IMR-90 (cell line): ENCODE data around the gene GRIK3. TPM values are rescaled to one million over a fixed set of nuclear protein-coding genes. Genes with fewer than 3 reads are reported as not detected.

Experiments used
- ATAC-seq: fragments of 200-7000 bp; cut with Tn5 transposase; 2 replicates; pipeline ENCODE4 v1.9.1; 2020; ENCODE audit warnings: low read depth, mild to moderate bottlenecking, moderate library complexity
- BruUV-seq: library from RNA; stranded (reverse); fragments of 400-500 nt; replicated peaks from 2 replicates; lab custom pipeline; 2021; lab: Mats Ljungman, UMichigan
- CTCF ChIA-PET: fragments of 300-600 bp; formaldehyde crosslinking; extraction: SDS; loops from one replicate; lab custom pipeline; 2021; ENCODE audit warnings: antibody characterized with exemption; lab: Yijun Ruan, JAX
- POLR2A ChIA-PET: fragments of 300-600 bp; sonication (Branson Sonifier 250); formaldehyde crosslinking; loops from one replicate; lab custom pipeline; 2022; ENCODE audit warnings: antibody characterized with exemption; ENCODE audit not compliant: unreplicated experiment; lab: Charles Lee
- DNase-seq: peaks from one replicate; pipeline ENCODE4 v3.0.0; 2013
- H2AFZ ChIP-seq: replicated peaks from 2 replicates; pipeline ENCODE3; 2013; ENCODE audit warnings: low read length, mild to moderate bottlenecking; ENCODE audit not compliant: poor library complexity
- H2AK5ac ChIP-seq: 2 replicates; pipeline ENCODE4 v1.6.1; 2013; ENCODE audit warnings: low read depth, low read length, inconsistent platforms
- H2AK9ac ChIP-seq: replicated peaks from 2 replicates; pipeline ENCODE3; 2013; ENCODE audit warnings: mild to moderate bottlenecking, low read depth, low read length, moderate library complexity; ENCODE audit not compliant: poor library complexity
- H2BK120ac ChIP-seq: 2 replicates; pipeline ENCODE4 v1.6.1; 2013; ENCODE audit warnings: low read depth, low read length, inconsistent platforms
- H2BK15ac ChIP-seq: 3 replicates; pipeline ENCODE4 v1.6.1; 2013; ENCODE audit warnings: low read depth, low read length, inconsistent platforms
- H2BK20ac ChIP-seq: 2 replicates; pipeline ENCODE4 v1.6.1; 2013; ENCODE audit warnings: low read depth, mild to moderate bottlenecking, inconsistent platforms, low read length, moderate library complexity
- H2BK5ac ChIP-seq: 2 replicates; pipeline ENCODE4 v1.6.1; 2013; ENCODE audit warnings: mild to moderate bottlenecking, low read depth, low read length, inconsistent platforms; ENCODE audit not compliant: poor library complexity, severe bottlenecking
- H3K14ac ChIP-seq: replicated peaks from 2 replicates; pipeline ENCODE4 v1.6.1; 2013; ENCODE audit warnings: low read depth, low read length, inconsistent platforms
- H3K18ac ChIP-seq: 2 replicates; pipeline ENCODE4 v1.6.1; 2013; ENCODE audit warnings: low read depth, low read length, control low read depth
- H3K23ac ChIP-seq: 2 replicates; pipeline ENCODE4 v1.6.1; 2013; ENCODE audit warnings: low read depth, low read length, inconsistent platforms
- H3K27ac ChIP-seq: 2 replicates; pipeline ENCODE4 v1.5.1; 2013; ENCODE audit warnings: mild to moderate bottlenecking, control low read depth, low read length; ENCODE audit not compliant: insufficient read depth
- H3K27me3 ChIP-seq: 2 replicates; pipeline ENCODE4 v1.6.1; 2013; ENCODE audit warnings: low read length; ENCODE audit not compliant: control insufficient read depth, insufficient read depth
- H3K36me3 ChIP-seq: 2 replicates; pipeline ENCODE4 v1.6.1; 2013; ENCODE audit warnings: low read length, mixed read lengths; ENCODE audit not compliant: control insufficient read depth, insufficient read depth
- H3K4ac ChIP-seq: 2 replicates; pipeline ENCODE4 v1.6.1; 2013; ENCODE audit warnings: low read depth, low read length, inconsistent platforms
- H3K4me1 ChIP-seq: 2 replicates; pipeline ENCODE4 v1.6.1; 2013; ENCODE audit warnings: low read length, mixed read lengths; ENCODE audit not compliant: control insufficient read depth, insufficient read depth
- H3K4me2 ChIP-seq: 2 replicates; pipeline ENCODE4 v1.6.1; 2013; ENCODE audit warnings: low read depth, mild to moderate bottlenecking, control low read depth, low read length, moderate library complexity
- H3K4me3 ChIP-seq: 2 replicates; pipeline ENCODE4 v1.5.1; 2013; ENCODE audit warnings: low read depth, mild to moderate bottlenecking, control low read depth, low read length, moderate library complexity; ENCODE audit not compliant: insufficient read depth
- H3K56ac ChIP-seq: 2 replicates; pipeline ENCODE4 v1.6.1; 2013; ENCODE audit warnings: low read length, inconsistent platforms; ENCODE audit not compliant: insufficient read depth; ENCODE audit errors: extremely low read depth
- H3K79me1 ChIP-seq, 2 experiments: 2 replicates each; pipeline ENCODE4 v1.6.1; 2013; ENCODE audit warnings: low read length in 2 of 2, inconsistent platforms in 1 of 2, low read depth in 1 of 2
- H3K9ac ChIP-seq: 2 replicates; pipeline ENCODE4 v1.6.1; 2013; ENCODE audit warnings: low read depth, low read length, control low read depth
- H3K9me1 ChIP-seq: 2 replicates; pipeline ENCODE4 v1.6.1; 2013; ENCODE audit warnings: low read length, inconsistent platforms; ENCODE audit not compliant: insufficient read depth
- H3K9me3 ChIP-seq: 2 replicates; pipeline ENCODE4 v1.6.1; 2013; ENCODE audit warnings: low read length; ENCODE audit not compliant: control insufficient read depth, insufficient read depth
- H4K20me1 ChIP-seq: 2 replicates; pipeline ENCODE4 v1.6.1; 2013; ENCODE audit warnings: low read length, inconsistent platforms; ENCODE audit not compliant: insufficient read depth
- H4K5ac ChIP-seq: 2 replicates; pipeline ENCODE4 v1.6.1; 2013; ENCODE audit warnings: mild to moderate bottlenecking, low read depth, low read length, control low read depth
- H4K8ac ChIP-seq, 2 experiments: 2 replicates each; pipeline ENCODE4 v1.6.1; 2013; ENCODE audit warnings: low read depth in 2 of 2, low read length in 2 of 2, control low read depth in 1 of 2, inconsistent platforms in 1 of 2
- H4K91ac ChIP-seq: 2 replicates; pipeline ENCODE4 v1.6.1; 2013; ENCODE audit warnings: low read depth, low read length, inconsistent platforms; ENCODE audit not compliant: insufficient read depth
- BHLHE40 ChIP-seq: fragments of 150-350 bp; IDR thresholded peaks from 2 replicates; pipeline ENCODE4 v1.6.1; 2016; ENCODE audit warnings: mild to moderate bottlenecking, low read depth, low read length
- CEBPB ChIP-seq: IDR thresholded peaks from 2 replicates; pipeline ENCODE4 v1.6.1; 2012; ENCODE audit warnings: low read depth, low read length, improper control_type of control experiment
- ELK1 ChIP-seq: fragments of 150-350 bp; IDR thresholded peaks from 2 replicates; pipeline ENCODE4 v1.6.1; 2016; ENCODE audit warnings: low read depth, mild to moderate bottlenecking, low read length, moderate library complexity, borderline replicate concordance
- MAFK ChIP-seq: IDR thresholded peaks from 2 replicates; pipeline ENCODE4 v1.6.1; 2012; ENCODE audit warnings: low read depth, low read length, improper control_type of control experiment
- MAZ ChIP-seq: IDR thresholded peaks from 2 replicates; pipeline ENCODE4 v1.6.1; 2012; ENCODE audit warnings: low read depth, mild to moderate bottlenecking, low read length, improper control_type of control experiment, moderate library complexity, borderline replicate concordance
- MXI1 ChIP-seq: IDR thresholded peaks from 2 replicates; pipeline ENCODE4 v1.6.1; 2012; ENCODE audit warnings: low read depth, mild to moderate bottlenecking, low read length, moderate library complexity, borderline replicate concordance
- NFE2L2 ChIP-seq: fragments of 150-350 bp; IDR thresholded peaks from 2 replicates; pipeline ENCODE4 v1.6.1; 2016; ENCODE audit warnings: low read depth, mild to moderate bottlenecking, low read length
- POLR2A ChIP-seq: IDR thresholded peaks from 2 replicates; pipeline ENCODE4 v1.6.1; 2012; ENCODE audit warnings: mild to moderate bottlenecking, low read depth, low read length
- RAD21 ChIP-seq: IDR thresholded peaks from 2 replicates; pipeline ENCODE4 v1.6.1; 2012; ENCODE audit warnings: low read length, improper control_type of control experiment
- RCOR1 ChIP-seq: IDR thresholded peaks from 2 replicates; pipeline ENCODE4 v1.6.1; 2012; ENCODE audit warnings: mild to moderate bottlenecking, low read length, improper control_type of control experiment; ENCODE audit not compliant: insufficient replicate concordance
- USF2 ChIP-seq: fragments of 150-350 bp; IDR thresholded peaks from 2 replicates; pipeline ENCODE4 v1.6.1; 2017; ENCODE audit warnings: mild to moderate bottlenecking, antibody characterized with exemption, low read length, low read depth
- WGBS, 2 experiments: methylation state at CpG; one replicate each; pipeline versions ENCODE4 v1.1.5 to v1.1.7; 2013; ENCODE audit warnings: missing lambda C conversion rate in 2 of 2; ENCODE audit not compliant: insufficient read length in 1 of 2; ENCODE audit errors: extremely low coverage in 2 of 2; 5-methylcytosine and 5-hydroxymethylcytosine counted together
- dilution Hi-C: fragments of 300-500 bp; cut with HindIII; formaldehyde crosslinking; loops from one replicate; pipeline ENCODE4 v1.14.3; 2018; ENCODE audit warnings: low sequenced_read_pairs; ENCODE audit not compliant: unreplicated experiment
- in situ Hi-C: fragments of 300-500 bp; cut with MboI; formaldehyde crosslinking; loops from 3 replicates; pipeline ENCODE4 v1.14.3; 2019; ENCODE audit warnings: low sequenced_read_pairs, inconsistent platforms, mixed read lengths
- intact Hi-C: fragments of 100-400 bp; cut with micrococcal nuclease; formaldehyde crosslinking; loops from 2 replicates; pipeline ENCODE4 v1.10.0; 2022
- polyA plus RNA-seq, 3 experiments: library from polyadenylated mRNA; depleted of rRNA; stranded (reverse); fragments of >200 nt; gene quantifications; 2 replicates each; pipeline ENCODE4 v1.2.3, GENCODE V29; 2012; ENCODE audit warnings: low replicate concordance in 1 of 3
- total RNA-seq: library from RNA; depleted of rRNA; stranded (reverse); fragments of >200 nt; gene quantifications from 2 replicates; pipeline ENCODE4 v1.2.3, GENCODE V29; 2012

The GRIK3 gene
- total and polyA plus RNA-seq, 2 of the 4 experiments (the other 2 are of a cell fraction), result not detected

DNA sequence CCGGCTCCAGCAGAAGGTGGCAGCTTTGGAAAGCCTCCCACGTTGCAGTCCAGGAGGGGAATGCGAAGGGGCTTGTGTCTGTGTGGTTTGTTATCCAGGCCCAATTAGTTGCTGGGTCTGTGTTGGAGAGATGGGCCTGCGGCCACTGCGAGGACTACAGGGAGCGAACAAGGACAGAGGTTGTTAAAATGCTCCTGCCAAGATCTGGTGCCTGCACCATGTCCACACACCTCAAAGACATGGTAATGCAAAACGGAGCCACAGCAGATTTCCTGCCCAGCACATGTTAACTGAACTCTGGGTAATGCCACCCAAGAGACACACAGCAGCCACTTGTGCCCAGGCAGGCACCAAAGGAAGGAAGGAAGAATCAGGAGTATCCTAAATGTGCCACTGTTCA is 18.6 kb downstream of the GRIK3 start:
- no peak overlapping the region for H2BK15ac ChIP-seq
- H3K4me3 ChIP-seq, result no peak overlapping the region
- no peak overlapping the region for H2BK5ac ChIP-seq
- WGBS, 2 experiments, result 60% methylated on average over 3 of the region's 7 CpGs; no CpG with 5 or more reads in 1 of the 2 experiments
- H3K56ac ChIP-seq, result no peak overlapping the region
- H3K27me3 ChIP-seq, result no peaks in the 10 kb centered on the region
- TF ChIP-seq BHLHE40 (no peak), ELK1 (no peak), MAFK (no peak), MAZ (no peak), NFE2L2 (no peak), CEBPB (no peak), RAD21 (no peak), MXI1 (no peak), RCOR1 (no peak), USF2 (no peak), POLR2A (no peak)
- intact Hi-C loops (no loop called here), dilution Hi-C loops (no loop called here), in situ Hi-C loops (no loop called here)
- no peak overlapping the region for H3K4ac ChIP-seq
- no peaks in the 10 kb centered on the region for H3K4me1 ChIP-seq
- ChIA-PET CTCF (no interaction called here), POLR2A (no interaction called here)
- no peak overlapping the region for H4K8ac ChIP-seq
- no peak overlapping the region for H2AK5ac ChIP-seq
- no peak overlapping the region for H2AK9ac ChIP-seq
- H4K5ac ChIP-seq, result no peak overlapping the region
- H3K4me2 ChIP-seq, result no peak overlapping the region
- H3K18ac ChIP-seq, result no peak overlapping the region
- H3K79me1 ChIP-seq, result no peaks in the 10 kb centered on the region
- no peak overlapping the region for H3K9ac ChIP-seq
- no peaks in the 10 kb centered on the region for H3K9me3 ChIP-seq
- no peak overlapping the region for H4K91ac ChIP-seq
- no peak overlapping the region for H3K23ac ChIP-seq
- no peak for ATAC-seq
- BruUV-seq, result no TSS peak
- H3K27ac ChIP-seq, result no peak overlapping the region
- H3K36me3 ChIP-seq, result no peaks in the 10 kb centered on the region
- no peaks in the 10 kb centered on the region for H4K20me1 ChIP-seq
- DNase-seq, result no peak
- H2BK120ac ChIP-seq, result no peak overlapping the region
- H3K14ac ChIP-seq, result no peak overlapping the region
- H3K9me1 ChIP-seq, result no peaks in the 10 kb centered on the region
- no peak overlapping the region for H2BK20ac ChIP-seq
- no peak overlapping the region for H2AFZ ChIP-seq
